ENCODE data around the gene ANKFN1.

- TF ChIP-seq REST (IDR thresholded peaks at IDR 0.05; ENCODE audit: insufficient read depth in 1 of 2, low read depth in 2 of 2, low read length in 1 of 2): no peak
- TF ChIP-seq CTCF (IDR thresholded peaks at IDR 0.05): no peak
- no peak for TF ChIP-seq POLR2AphosphoS5 (IDR thresholded peaks at IDR 0.05; ENCODE audit: low read depth, low read length)
- no peak for TF ChIP-seq SIN3A (IDR thresholded peaks at IDR 0.05; ENCODE audit: borderline replicate concordance, insufficient read depth, low read depth, low read length)
- no peak for TF ChIP-seq TCF7L2 (IDR thresholded peaks at IDR 0.05; ENCODE audit: low read depth, low read length)
Observed at GRCh38 chr17:56523042-56523441, 369.8 kb downstream of the ANKFN1 start.
